Measurements from ENCODE around the gene GPR62. TPM values are rescaled to one million over a fixed set of nuclear protein-coding genes. Genes with fewer than 3 reads are reported as not detected.

GPR62 gene
- total RNA-seq, 2 experiments from 2014 or later = not detected

GRCh38 chr3:51966486-51966885 is 11.3 kb downstream of the GPR62 start:
- DNase-seq (ENCODE audit: low spot score) = no peak
- intact Hi-C loops (cut with micrococcal nuclease; ENCODE audit: unreplicated experiment) = no loop called here
- Histone ChIP-seq H3K4me2 (ENCODE audit: low read length) (no peak overlapping the region; the same call in 1 of the 2 replicates), H3K9me2 (ENCODE audit: insufficient read depth, low read length) (no peaks in the 10 kb centered on the region), H3K79me2 (ENCODE audit: insufficient read depth, low read depth, low read length) (no peaks in the 10 kb centered on the region), H3K36me3 (ENCODE audit: insufficient read depth, low read length) (no peaks in the 10 kb centered on the region), H3K4me1 (ENCODE audit: insufficient read depth, low read length, poor library complexity, severe bottlenecking) (peaks cover 10% of the 10 kb centered on the region), H4K20me1 (ENCODE audit: insufficient read depth, low read length) (no peaks in the 10 kb centered on the region), H2AFZ (ENCODE audit: low read length) (no peak overlapping the region), H3K4me3 (ENCODE audit: low read depth, low read length, poor library complexity, severe bottlenecking) (no peak overlapping the region), H3K9me3 (ENCODE audit: low read length) (no peaks in the 10 kb centered on the region), H3K27ac (ENCODE audit: low read depth, low read length, poor library complexity, severe bottlenecking) (no peak overlapping the region)
- POLR2A ChIA-PET = interaction anchor here (0.6 kb wide), 2 partner anchors 21 to 395 kb away, joined by 3 read pairs; no protein-coding TSS in a partner anchor
- TF ChIP-seq EZH2phosphoT487 (IDR thresholded peaks at IDR 0.05; ENCODE audit: borderline replicate concordance, low read depth, low read length) (no peak), CTCF (conservative IDR thresholded peaks at IDR 0.05; ENCODE audit: low read length) (no peak)
- CTCF ChIA-PET (ENCODE audit: unreplicated experiment) = no interaction called here
- BruUV-seq (replicated peaks) = no TSS peak

- CTCF ChIA-PET (ENCODE audit: unreplicated experiment) = no interaction called here
- DNase-seq (ENCODE audit: low spot score) = no peak
- TF ChIP-seq EZH2phosphoT487 (IDR thresholded peaks at IDR 0.05; ENCODE audit: borderline replicate concordance, low read depth, low read length) (no peak), CTCF (conservative IDR thresholded peaks at IDR 0.05; ENCODE audit: low read length) (no peak)
Observed at GRCh38 chr3:51966922-51967383, 11.8 kb downstream of the GPR62 start.

GRCh38 chr3:51967384-51968169 is 12.4 kb downstream of the GPR62 start, which contains the start of gene PCBP4:
Gene PCBP4, minus strand, starts transcription at chr3:51967454. Its CDS starts 6,214 bp downstream, at chr3:51961240.
- CTCF ChIA-PET (ENCODE audit: unreplicated experiment) = interaction anchor here (0.5 to 0.7 kb wide), 2 partner anchors 23 to 726 kb away, joined by 3 to 8 read pairs; no protein-coding TSS in a partner anchor
- Histone ChIP-seq H3K9me2 (ENCODE audit: insufficient read depth, low read length) (no peaks in the 10 kb centered on the region), H3K27ac (ENCODE audit: low read depth, low read length, poor library complexity, severe bottlenecking) (no peak within 1 kb of the TSS), H4K20me1 (ENCODE audit: insufficient read depth, low read length) (no peaks in the 10 kb centered on the region), H3K4me1 (ENCODE audit: insufficient read depth, low read length, poor library complexity, severe bottlenecking) (peaks cover 10% of the 10 kb centered on the region), H3K4me2 (ENCODE audit: low read length) (peak within 1 kb of the TSS; percentile 45), H3K4me3 (ENCODE audit: low read depth, low read length, poor library complexity, severe bottlenecking) (peak within 1 kb of the TSS; percentile 51), H3K9me3 (ENCODE audit: low read length) (no peaks in the 10 kb centered on the region), H3K79me2 (ENCODE audit: insufficient read depth, low read depth, low read length) (no peaks in the 10 kb centered on the region), H2AFZ (ENCODE audit: low read length) (no peak within 1 kb of the TSS), H3K36me3 (ENCODE audit: insufficient read depth, low read length) (no peaks in the 10 kb centered on the region)
- no TSS peak for BruUV-seq (replicated peaks)
- intact Hi-C loops (cut with micrococcal nuclease; ENCODE audit: unreplicated experiment) = no loop called here
- POLR2A ChIA-PET = no interaction called here
- TF ChIP-seq EZH2phosphoT487 (IDR thresholded peaks at IDR 0.05; ENCODE audit: borderline replicate concordance, low read depth, low read length) (0 out of 2 replicates have a peak, but pooled peaks have one; percentile 80), CTCF (conservative IDR thresholded peaks at IDR 0.05; ENCODE audit: low read length) (no peak)
- no peak for DNase-seq (ENCODE audit: low spot score)

More at GRCh38 chr3:51966922-51967383, 11.8 kb downstream of the GPR62 start:
- Histone ChIP-seq H3K4me1 (ENCODE audit: insufficient read depth, low read length, poor library complexity, severe bottlenecking) (peaks cover 10% of the 10 kb centered on the region), H3K79me2 (ENCODE audit: insufficient read depth, low read depth, low read length) (no peaks in the 10 kb centered on the region), H3K4me2 (ENCODE audit: low read length) (peak overlapping the region; percentile 30; the same call in 1 of the 2 replicates), H4K20me1 (ENCODE audit: insufficient read depth, low read length) (no peaks in the 10 kb centered on the region), H3K36me3 (ENCODE audit: insufficient read depth, low read length) (no peaks in the 10 kb centered on the region), H3K27ac (ENCODE audit: low read depth, low read length, poor library complexity, severe bottlenecking) (no peak overlapping the region), H3K4me3 (ENCODE audit: low read depth, low read length, poor library complexity, severe bottlenecking) (peak overlapping the region; percentile 41), H3K9me2 (ENCODE audit: insufficient read depth, low read length) (no peaks in the 10 kb centered on the region), H3K9me3 (ENCODE audit: low read length) (no peaks in the 10 kb centered on the region), H2AFZ (ENCODE audit: low read length) (no peak overlapping the region)
- no TSS peak for BruUV-seq (replicated peaks)
- POLR2A ChIA-PET = interaction anchor here (0.6 kb wide), 2 partner anchors 21 to 396 kb away, joined by 3 read pairs; no protein-coding TSS in a partner anchor
- intact Hi-C loops (cut with micrococcal nuclease; ENCODE audit: unreplicated experiment) = no loop called here

Data from OCI-LY7 (cell line).